ENCODE measurements around the gene WNK2.

DNA sequence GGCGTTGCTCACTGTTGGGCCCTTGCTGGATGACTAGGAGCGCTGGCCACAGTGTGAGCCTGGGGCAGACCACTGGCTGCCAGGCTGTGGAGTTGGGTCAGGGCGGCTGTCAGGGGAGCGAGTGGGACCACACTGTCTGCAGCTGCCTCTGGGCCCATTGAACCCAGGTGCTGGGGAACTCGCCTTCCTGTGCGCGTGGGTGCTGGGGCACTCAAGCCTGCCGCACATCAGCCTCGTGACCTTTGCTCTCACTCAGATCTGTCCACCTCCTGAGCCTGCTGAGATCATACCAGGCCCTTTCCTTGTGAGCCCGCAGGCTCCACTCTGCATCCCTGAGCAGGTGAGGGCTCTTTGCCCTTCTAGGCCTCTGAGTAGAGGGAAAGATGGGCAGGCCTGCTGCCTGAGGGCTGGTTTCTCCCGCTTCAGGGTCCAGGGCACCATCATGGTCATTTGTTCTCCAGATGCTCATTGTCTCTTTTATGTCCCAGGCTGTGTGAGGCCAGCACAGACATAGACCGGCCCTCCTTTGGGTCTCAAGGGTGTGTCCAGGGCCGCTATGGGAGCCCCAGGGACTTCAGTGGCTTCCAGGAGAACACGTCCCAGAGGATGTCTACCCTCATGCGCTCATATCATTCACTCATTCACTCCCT is 26.5 kb downstream of the WNK2 start:
- TF ChIP-seq POLR2A (IDR thresholded peaks at IDR 0.05): no peak
- TF ChIP-seq, protein P1, sequence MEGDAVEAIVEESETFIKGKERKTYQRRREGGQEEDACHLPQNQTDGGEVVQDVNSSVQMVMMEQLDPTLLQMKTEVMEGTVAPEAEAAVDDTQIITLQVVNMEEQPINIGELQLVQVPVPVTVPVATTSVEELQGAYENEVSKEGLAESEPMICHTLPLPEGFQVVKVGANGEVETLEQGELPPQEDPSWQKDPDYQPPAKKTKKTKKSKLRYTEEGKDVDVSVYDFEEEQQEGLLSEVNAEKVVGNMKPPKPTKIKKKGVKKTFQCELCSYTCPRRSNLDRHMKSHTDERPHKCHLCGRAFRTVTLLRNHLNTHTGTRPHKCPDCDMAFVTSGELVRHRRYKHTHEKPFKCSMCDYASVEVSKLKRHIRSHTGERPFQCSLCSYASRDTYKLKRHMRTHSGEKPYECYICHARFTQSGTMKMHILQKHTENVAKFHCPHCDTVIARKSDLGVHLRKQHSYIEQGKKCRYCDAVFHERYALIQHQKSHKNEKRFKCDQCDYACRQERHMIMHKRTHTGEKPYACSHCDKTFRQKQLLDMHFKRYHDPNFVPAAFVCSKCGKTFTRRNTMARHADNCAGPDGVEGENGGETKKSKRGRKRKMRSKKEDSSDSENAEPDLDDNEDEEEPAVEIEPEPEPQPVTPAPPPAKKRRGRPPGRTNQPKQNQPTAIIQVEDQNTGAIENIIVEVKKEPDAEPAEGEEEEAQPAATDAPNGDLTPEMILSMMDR (IDR thresholded peaks at IDR 0.05): no peak
